IMR-90 (cell line): Measurements from ENCODE around the gene KIAA0513.

ENCODE experiments used
- MAFK ChIP-seq: IDR thresholded peaks from 2 replicates; pipeline ENCODE4 v1.6.1; 2012; ENCODE audit warnings: low read depth, low read length, improper control_type of control experiment
- TF ChIP-seq, protein P1 (sequence below): conservative IDR thresholded peaks from 2 replicates; pipeline ENCODE4 v1.5.1; 2012; ENCODE audit warnings: mild to moderate bottlenecking, low read depth, low read length, improper control_type of control experiment

DNA sequence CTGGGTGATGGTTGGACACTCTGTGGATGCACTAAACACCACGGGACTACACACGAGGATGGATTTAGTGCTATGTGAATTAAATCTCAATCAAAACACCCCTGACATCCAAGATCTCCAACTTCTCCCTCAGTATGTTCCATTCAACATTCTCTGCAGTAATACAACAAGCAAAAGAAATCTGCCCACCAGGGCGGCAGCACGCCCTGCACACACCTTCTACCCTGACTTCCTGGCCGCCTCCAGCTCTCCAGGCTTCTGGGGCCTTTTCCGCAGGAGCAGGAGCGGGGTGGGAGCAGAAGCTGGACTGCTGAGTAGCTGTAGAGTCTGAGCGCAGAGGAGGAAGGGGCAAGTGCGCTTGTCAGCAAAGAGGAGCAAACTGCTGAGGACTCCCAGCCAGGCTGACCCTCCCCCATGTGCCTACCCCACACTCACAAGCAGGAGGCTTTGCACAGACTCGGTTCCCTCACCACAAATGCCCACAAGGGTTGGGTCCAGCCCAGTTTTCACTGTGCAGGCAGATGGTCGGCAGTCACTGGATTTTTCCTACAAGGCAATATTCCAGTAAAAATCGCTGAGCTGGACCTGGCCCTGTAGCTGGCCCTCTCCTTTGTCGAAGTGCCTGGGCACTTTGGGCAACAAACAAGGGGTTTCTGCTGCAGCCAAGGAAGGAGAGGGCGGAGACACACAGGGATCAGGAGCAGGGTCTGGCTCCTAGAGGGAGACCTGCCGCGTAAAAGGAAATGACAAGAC, 39.1 kb upstream of the KIAA0513 start:
- TF ChIP-seq, protein P1, sequence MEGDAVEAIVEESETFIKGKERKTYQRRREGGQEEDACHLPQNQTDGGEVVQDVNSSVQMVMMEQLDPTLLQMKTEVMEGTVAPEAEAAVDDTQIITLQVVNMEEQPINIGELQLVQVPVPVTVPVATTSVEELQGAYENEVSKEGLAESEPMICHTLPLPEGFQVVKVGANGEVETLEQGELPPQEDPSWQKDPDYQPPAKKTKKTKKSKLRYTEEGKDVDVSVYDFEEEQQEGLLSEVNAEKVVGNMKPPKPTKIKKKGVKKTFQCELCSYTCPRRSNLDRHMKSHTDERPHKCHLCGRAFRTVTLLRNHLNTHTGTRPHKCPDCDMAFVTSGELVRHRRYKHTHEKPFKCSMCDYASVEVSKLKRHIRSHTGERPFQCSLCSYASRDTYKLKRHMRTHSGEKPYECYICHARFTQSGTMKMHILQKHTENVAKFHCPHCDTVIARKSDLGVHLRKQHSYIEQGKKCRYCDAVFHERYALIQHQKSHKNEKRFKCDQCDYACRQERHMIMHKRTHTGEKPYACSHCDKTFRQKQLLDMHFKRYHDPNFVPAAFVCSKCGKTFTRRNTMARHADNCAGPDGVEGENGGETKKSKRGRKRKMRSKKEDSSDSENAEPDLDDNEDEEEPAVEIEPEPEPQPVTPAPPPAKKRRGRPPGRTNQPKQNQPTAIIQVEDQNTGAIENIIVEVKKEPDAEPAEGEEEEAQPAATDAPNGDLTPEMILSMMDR = no peak
- no peak for TF ChIP-seq MAFK
